ENCODE results near the gene GIPC1. TPM values are rescaled to one million over a fixed set of nuclear protein-coding genes. Genes with fewer than 3 reads are reported as not detected.

Gene GIPC1
- total RNA-seq, 4 donors from 2014 or later, result 61.8 to 122 (median 113) TPM

DNA sequence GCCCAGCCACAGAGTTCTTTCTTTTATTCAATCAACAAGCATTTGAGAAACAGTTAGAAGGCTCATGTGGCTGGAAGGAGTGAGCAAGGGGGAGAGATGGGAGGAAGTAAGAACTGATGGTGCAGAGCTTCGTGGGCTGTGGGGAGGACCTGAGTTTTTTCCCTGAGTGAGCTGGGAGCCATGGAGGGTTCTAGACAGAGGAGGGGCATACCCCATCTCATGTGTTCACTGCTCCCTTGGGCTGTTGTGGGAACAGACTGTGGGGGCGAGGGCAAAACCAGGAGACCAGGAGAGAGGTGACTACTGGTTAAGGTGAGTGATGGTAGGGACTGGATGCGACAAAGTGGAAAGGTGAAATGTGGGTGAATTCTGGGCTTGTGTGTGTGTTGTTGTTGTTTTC, 65.2 kb downstream of the GIPC1 start:
- WGBS, 2 donors, result 79 to 85% methylated on average over 3 of the region's 3 CpGs
- Histone ChIP-seq H3K4me3 (no peak overlapping the region), H3K27ac (no peak overlapping the region), H3K36me3 (peaks cover 0 to 3% (median 0%) of the 10 kb centered on the region in 3 donors), H3K9me3 (no peaks in the 10 kb centered on the region), H3K27me3 (no peaks in the 10 kb centered on the region), H3K4me1 (peaks cover 0 to 35% (median 20%) of the 10 kb centered on the region in 4 donors)
- no peak for DNase-seq (ENCODE audit: low spot score in 2 of 2)
- TF ChIP-seq POLR2A (IDR thresholded peaks at IDR 0.05), result no peak
- TF ChIP-seq, protein P1, sequence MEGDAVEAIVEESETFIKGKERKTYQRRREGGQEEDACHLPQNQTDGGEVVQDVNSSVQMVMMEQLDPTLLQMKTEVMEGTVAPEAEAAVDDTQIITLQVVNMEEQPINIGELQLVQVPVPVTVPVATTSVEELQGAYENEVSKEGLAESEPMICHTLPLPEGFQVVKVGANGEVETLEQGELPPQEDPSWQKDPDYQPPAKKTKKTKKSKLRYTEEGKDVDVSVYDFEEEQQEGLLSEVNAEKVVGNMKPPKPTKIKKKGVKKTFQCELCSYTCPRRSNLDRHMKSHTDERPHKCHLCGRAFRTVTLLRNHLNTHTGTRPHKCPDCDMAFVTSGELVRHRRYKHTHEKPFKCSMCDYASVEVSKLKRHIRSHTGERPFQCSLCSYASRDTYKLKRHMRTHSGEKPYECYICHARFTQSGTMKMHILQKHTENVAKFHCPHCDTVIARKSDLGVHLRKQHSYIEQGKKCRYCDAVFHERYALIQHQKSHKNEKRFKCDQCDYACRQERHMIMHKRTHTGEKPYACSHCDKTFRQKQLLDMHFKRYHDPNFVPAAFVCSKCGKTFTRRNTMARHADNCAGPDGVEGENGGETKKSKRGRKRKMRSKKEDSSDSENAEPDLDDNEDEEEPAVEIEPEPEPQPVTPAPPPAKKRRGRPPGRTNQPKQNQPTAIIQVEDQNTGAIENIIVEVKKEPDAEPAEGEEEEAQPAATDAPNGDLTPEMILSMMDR (IDR thresholded peaks at IDR 0.05), result no peak
- no peak for TF ChIP-seq EP300 (IDR thresholded peaks at IDR 0.05)

DNA sequence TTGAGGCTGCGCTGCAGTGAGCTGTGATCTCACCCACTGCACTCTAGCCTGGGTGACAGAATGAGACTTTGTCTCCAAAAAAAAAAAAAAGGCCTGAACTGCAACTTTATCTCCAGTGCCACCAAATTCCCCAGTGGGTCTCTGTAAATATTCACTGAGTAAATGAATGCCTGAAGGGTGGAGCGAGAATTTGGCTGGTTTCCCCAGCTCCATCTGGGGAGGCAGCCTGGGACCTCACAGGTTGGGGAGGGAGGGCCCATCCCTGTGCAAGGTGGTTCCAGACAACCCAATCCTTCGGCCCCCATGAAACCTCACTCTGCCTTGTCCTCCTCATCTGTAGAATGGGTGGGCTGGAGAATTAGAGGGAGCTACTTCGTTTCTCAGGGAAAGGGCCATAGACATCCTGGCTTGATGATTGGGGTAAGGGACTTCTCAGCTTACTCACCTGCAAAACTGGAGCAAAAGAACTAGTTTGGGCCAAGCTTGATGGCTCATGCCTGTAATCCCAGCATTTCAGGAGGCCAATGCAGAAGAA, 67.0 kb downstream of the GIPC1 start:
- DNase-seq (ENCODE audit: low spot score in 2 of 2), result no peak
- Histone ChIP-seq H3K4me3 (no peak overlapping the region), H3K4me1 (peaks cover 0 to 18% (median 7%) of the 10 kb centered on the region in 4 donors), H3K9me3 (no peaks in the 10 kb centered on the region), H3K36me3 (no peaks in the 10 kb centered on the region), H3K27me3 (no peaks in the 10 kb centered on the region), H3K27ac (no peak overlapping the region)
- WGBS, 2 donors, result 78 to 79% methylated on average over 4 of the region's 4 CpGs
- TF ChIP-seq POLR2A (IDR thresholded peaks at IDR 0.05) (no peak), EP300 (IDR thresholded peaks at IDR 0.05) (no peak)
- TF ChIP-seq, protein P1 (IDR thresholded peaks at IDR 0.05), result no peak

Small RNAs within 50 kb of the gene (small RNA-seq; reads per million reads assigned to genes)
- gene SNRPGP15, result not detected

Other genes with a start within 250 kb of the GIPC1 start
- gene ADGRE5, start 114.7 kb downstream of the GIPC1 start, total RNA-seq, result 10 to 100 TPM; 22.0 to 40.9 (median 27.7) TPM
- gene DDX39A, start 76.8 kb downstream of the GIPC1 start, total RNA-seq, result 100 to 1,000 TPM in 2 of 4 donors, 10 to 100 TPM in 2; 60.7 to 136 (median 92.6) TPM
- 100 to 1,000 TPM in 2 of 4 donors, 10 to 100 TPM in 2; 73.9 to 150 (median 118) TPM for gene PKN1, start 62.8 kb downstream of the GIPC1 start, total RNA-seq
- 1 to 10 TPM in 3 of 4 donors, under 1 TPM in 1; 0.90 to 5.9 (median 3.5) TPM for gene PTGER1, start 20.8 kb downstream of the GIPC1 start, total RNA-seq
- gene DNAJB1, start 22.3 kb upstream of the GIPC1 start, total RNA-seq, result 100 to 1,000 TPM in 1 of 4 donors, 10 to 100 TPM in 3; 48.9 to 132 (median 73.9) TPM
- 10 to 100 TPM; 33.1 to 55.1 (median 43.6) TPM for gene TECR, start 33.5 kb upstream of the GIPC1 start, total RNA-seq
- gene NDUFB7, start 75.9 kb upstream of the GIPC1 start, total RNA-seq, result 100 to 1,000 TPM; 315 to 444 (median 398) TPM
- gene CLEC17A, start 87.0 kb upstream of the GIPC1 start, total RNA-seq, result under 1 TPM in 1 of 4 donors, not detected in 3; 0.60 TPM
- gene ADGRE3, start 178.7 kb upstream of the GIPC1 start, total RNA-seq, result not detected
- 10 to 100 TPM; 35.3 to 42.6 (median 39.6) TPM for gene ZNF333, start 193.9 kb upstream of the GIPC1 start, total RNA-seq

All from tibial nerve (tissue), 4 donors.